ENCODE results near the gene IGLL5. TPM values are rescaled to one million over a fixed set of nuclear protein-coding genes. Genes with fewer than 3 reads are reported as not detected.

IGLL5 gene
- polyA plus RNA-seq, 1 of the 3 experiments (the other 2 are of a cell fraction): not detected

DNA sequence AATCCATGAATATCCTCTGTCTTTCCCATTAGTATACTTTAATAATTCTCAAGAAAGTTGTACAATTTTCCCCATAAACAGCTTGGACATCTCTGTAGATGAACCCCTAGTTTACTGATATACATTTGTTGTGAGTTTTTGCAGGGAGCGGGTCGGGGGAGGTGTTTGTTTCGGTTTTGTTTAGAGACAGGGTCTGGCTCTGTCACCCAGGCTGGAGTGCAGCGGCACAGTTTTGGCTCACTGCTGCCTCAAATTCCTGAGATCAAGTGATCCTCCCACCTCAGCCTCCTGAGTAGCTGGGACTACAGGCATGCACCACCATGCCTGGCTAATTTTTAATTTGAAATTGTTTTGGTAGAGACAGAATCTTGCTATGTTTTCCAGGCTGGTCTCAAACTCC lies 57.6 kb downstream of the IGLL5 start:
- Histone ChIP-seq H3F3A (replicated peaks; ENCODE audit: insufficient read depth) (no peaks in the 10 kb centered on the region), H2AFZ (ENCODE audit: low read depth) (no peak overlapping the region), H3K9me2 (no peaks in the 10 kb centered on the region), H3K9ac (no peak overlapping the region), H3K4me3 (ENCODE audit: low read depth in 2 of 2, low read length in 1 of 2) (no peak overlapping the region), H3K36me3 (replicated peaks in 1 of 2; ENCODE audit: control insufficient read depth in 1 of 2, insufficient read depth in 2 of 2, low read length in 1 of 2) (no peaks in the 10 kb centered on the region), H3K27me3 (ENCODE audit: insufficient read depth) (no peaks in the 10 kb centered on the region), H3K4me1 (ENCODE audit: control insufficient read depth in 1 of 2, insufficient read depth in 2 of 2, low read depth in 1 of 2, low read length in 1 of 2) (peaks cover 0 to 8% of the 10 kb centered on the region in 2 experiments; a peak in 1 of 4 replicates), H3K4me2 (no peak overlapping the region), H4K20me1 (ENCODE audit: insufficient read depth) (no peaks in the 10 kb centered on the region), H3K9me3 (no peaks in the 10 kb centered on the region), H3K27ac (ENCODE audit: low read depth in 2 of 2, low read length in 1 of 2) (no peak overlapping the region), H3K79me2 (ENCODE audit: insufficient read depth) (no peaks in the 10 kb centered on the region)
- TF ChIP-seq SIN3A (IDR thresholded peaks at IDR 0.05; ENCODE audit: borderline replicate concordance, low read depth, low read length): no peak
- CTCF ChIA-PET: interaction anchor here (0.9 to 9.7 kb wide), 6 partner anchors 11 to 369 kb away, joined by 3 to 127 read pairs (median 4); no protein-coding TSS in a partner anchor
- WGBS (ENCODE audit: low lambda C conversion rate): 56% methylated on average over 4 of the region's 4 CpGs
- DNase-seq: no peak
- POLR2A ChIA-PET: no interaction called here

Small RNAs within 50 kb of the gene (small RNA-seq; reads per million reads assigned to genes)
- gene IGLC4: 0 reads per million in 7 experiments
- gene IGLC5: 0 reads per million in 7 experiments
- 0 reads per million in 7 experiments for gene IGLJ1
- 0 reads per million in 7 experiments for gene IGLJ2
- 0 reads per million in 7 experiments for gene IGLJ3
- gene IGLJ4: 0 reads per million in 7 experiments
- 0 reads per million in 7 experiments for gene IGLJ5
- 0 reads per million in 7 experiments for gene IGLJ6
- 0 reads per million in 7 experiments for gene IGLJ7
- gene IGLV2-5: 0 reads per million in 7 experiments
- 0 reads per million in 7 experiments for gene IGLV3-2
- 0 reads per million in 7 experiments for gene IGLV3-4
- 0 reads per million in 7 experiments for gene IGLV3-6
- 0 reads per million in 7 experiments for gene IGLV3-7
- 0 reads per million in 7 experiments for gene MIR5571

Other genes starting within 250 kb of the IGLL5 start
- gene GGTLC2, start 243.2 kb upstream of the IGLL5 start, polyA plus RNA-seq (2012; rRNA removed): not detected in 2 replicates
- gene GNAZ, start 182.7 kb downstream of the IGLL5 start, polyA plus RNA-seq (2012; rRNA removed): 5.4 and 6.5 TPM in 2 replicates

Measured in SK-N-SH (cell line).